GM18508 (cell line): ENCODE data around the gene ADRB1.

Source experiments
- ATAC-seq: cut with Tn5 transposase; IDR thresholded peaks from one replicate; pipeline ENCODE4 v1.9.1; 2021; ENCODE audit warnings: moderate number of reproducible peaks; ENCODE audit not compliant: insufficient read depth, unreplicated experiment

Gene ADRB1

DNA sequence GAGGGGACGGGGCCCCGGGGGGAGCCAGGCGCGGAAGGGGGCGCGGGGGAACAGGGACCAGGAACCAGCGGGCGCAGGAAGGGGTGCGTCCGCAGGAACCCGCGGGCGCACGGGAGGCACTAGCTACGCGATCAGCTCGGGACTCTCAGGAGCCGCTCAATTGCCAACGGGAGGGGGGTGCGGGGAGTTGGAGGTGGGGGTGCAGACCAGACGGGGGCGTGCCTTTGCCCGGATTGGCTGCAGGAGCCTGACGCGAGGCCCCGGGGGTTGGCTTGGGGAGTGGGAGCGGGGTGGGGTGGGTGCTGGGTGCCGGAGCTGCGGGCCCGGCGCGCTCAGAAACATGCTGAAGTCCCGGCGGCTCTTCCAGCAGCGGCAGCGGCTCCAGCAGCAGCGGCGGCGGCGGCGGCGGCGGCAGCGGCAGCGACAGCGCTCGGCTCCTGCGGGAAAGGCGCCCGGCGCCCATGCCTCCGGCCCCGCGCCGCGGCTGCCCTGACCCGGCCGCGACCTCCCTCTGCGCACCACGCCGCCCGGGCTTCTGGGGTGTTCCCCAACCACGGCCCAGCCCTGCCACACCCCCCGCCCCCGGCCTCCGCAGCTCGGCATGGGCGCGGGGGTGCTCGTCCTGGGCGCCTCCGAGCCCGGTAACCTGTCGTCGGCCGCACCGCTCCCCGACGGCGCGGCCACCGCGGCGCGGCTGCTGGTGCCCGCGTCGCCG, at the start of gene ADRB1:
Gene ADRB1 (plus strand): TSS at position 335 of the 715 bp plus-strand sequence. CDS start 267 bp downstream, at position 602.
- no peak for ATAC-seq

- no peak for ATAC-seq
Observed at GRCh38 chr10:113995201-113995600, 48.5 kb upstream of the ADRB1 start.

DNA sequence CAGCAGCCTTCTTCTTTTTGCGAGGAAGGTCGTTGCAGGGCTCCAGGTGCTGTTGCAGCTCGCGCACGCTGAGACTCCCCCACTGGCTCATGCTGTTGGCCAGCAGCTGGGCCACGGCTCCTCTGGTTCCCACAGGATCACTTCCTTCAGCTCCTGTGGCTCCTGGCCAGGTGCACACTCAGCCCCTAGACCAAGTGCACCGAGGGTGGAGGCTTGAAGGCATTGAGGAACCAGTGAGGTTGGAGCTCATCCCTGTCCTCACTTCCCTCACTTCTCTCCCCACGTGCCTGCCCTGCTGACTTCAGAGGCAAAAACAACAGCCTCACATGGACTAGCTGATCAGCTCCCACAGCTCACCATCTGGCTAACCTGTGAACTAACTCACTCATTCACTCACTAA, 46.2 kb upstream of the ADRB1 start:
- ATAC-seq: no peak

DNA sequence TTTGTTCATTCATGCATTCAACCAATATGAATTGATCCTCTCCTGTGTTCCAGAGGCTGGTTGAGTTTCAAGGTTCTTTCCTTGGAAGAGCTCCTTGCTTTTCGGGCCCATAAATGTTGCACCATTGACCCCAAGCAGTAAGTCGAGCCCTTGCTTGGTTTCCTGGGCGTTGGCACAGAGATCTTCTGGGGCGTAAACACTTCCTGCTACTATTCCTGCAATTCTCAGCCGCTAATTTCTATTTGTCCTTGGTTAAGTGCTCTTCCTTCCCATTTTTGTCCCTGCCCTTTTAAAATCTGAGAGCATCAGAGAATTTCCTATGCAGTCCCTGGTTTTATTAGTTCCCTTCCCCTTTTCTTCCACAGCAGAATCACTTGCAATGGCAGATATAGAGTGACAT, 44.1 kb upstream of the ADRB1 start:
- ATAC-seq: no peak

DNA sequence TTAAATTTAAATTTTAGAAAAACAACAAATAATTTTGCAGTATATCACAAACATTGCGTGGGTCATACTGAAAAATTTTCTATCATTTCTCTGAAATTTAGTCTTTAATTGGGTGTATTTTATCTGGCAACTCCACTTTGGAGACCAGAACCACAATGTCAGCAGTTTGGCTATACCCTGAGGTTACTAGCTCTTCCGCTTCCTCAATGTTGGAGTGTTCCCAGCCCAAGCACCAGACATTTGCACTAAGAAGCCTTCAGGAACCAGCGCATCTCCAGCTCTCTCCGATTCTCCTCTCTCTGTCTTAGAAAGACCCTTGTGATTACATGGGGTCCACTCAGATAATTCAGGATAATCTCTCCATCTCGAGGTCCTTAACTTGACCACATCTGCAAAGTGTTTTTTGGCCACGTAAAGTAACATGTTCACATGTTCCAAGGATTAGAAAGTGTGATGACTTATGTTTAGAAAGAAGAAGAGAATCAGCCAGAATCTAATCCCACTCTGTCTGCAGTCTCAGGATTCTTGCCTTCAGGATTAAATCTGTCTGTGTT, 43.1 kb upstream of the ADRB1 start:
- ATAC-seq: no peak

- ATAC-seq: no peak
Observed at GRCh38 chr10:114002422-114002821, 41.2 kb upstream of the ADRB1 start.

DNA sequence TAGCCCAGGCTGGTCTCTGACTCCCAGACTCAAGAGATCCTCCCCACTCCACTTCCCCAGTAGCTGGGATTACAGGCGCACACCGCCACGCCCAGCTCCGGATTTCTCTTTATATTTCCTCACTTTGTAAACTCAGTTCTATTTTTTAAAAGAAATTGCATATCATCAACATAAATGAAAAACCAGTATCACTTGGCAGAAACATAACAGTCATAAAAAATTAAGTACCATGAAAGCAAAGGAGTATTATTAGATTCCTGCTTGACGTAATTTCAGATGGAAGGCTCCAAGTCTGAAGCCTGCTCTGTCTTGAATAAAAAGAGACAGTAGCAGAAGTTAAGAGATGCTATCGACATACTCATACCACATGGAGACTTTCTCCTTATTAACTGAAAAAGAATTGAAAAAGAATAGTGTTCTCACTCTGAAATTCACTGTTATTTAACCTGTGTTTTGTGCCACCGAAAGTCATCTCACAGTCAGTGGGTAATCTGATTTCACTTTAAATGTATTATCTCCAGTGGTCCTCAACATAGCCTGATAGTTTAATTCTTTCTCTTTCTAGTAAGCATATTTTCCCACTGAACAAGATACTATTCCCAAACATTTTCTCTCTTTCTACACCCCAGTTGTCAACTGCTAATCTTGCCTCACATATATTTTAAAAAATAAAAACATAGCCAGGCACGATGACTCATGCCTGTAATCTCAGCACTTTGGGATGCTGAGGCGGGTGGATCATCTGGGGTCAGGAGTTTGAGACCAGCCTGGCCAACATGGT, 40.3 kb upstream of the ADRB1 start:
- no peak for ATAC-seq

DNA sequence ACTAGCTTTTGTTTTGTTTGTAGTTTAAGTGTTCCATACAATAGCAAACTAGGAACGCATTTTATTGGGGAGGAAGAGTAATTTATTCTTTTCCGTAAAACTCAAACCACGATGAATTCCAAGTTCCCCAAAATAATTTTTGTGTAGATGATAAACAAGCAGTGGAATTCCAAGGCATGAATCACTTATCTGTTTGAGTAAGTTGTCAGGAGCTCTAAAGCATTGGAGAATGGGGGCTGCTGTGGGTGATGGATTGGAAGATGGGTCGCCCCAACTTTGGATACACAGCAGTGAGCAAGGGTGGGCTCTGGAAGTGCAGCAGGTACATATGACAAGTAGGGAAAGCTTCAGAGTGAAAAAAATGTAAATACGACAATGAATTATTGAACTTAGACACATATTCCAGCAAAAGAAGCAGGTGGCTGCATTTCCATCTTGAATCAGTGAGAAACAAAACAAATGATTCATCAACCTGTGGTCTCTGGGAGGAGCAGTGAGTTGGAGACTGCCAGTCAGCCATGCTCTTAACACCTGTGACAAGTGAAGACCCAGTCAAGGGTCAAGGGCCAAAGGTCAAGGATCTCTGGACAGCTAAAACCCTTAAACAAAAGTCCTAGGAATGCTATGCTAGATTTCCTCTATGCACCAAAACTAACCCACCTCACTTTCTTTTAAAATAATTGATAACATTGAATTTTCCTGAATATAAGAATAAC, 34.2 kb upstream of the ADRB1 start:
- ATAC-seq: no peak

GRCh38 chr10:114010316-114010715, 33.4 kb upstream of the ADRB1 start:
- ATAC-seq: no peak

DNA sequence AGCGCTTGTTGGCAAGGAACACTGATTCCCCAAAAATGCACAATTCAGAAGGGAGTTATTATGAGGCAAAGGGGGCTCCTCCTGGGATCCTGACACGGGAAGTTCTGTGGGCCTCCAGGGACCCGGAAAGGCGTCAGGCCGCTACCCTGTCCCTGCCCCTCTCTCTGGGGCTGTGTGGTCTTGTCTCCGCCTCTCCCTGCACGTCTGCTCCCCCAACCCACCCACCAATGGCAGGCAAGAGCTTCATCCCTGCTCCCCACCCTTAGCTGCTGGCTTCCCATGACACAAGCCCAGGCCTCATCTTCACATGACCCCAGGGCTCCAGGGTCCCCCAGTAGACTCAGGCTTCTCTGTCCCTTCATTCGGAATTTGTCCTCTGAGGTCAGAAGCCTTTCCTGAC, 31.0 kb upstream of the ADRB1 start:
- ATAC-seq: no peak

- ATAC-seq: no peak
Observed at GRCh38 chr10:114015708-114016107, 28.0 kb upstream of the ADRB1 start.

DNA sequence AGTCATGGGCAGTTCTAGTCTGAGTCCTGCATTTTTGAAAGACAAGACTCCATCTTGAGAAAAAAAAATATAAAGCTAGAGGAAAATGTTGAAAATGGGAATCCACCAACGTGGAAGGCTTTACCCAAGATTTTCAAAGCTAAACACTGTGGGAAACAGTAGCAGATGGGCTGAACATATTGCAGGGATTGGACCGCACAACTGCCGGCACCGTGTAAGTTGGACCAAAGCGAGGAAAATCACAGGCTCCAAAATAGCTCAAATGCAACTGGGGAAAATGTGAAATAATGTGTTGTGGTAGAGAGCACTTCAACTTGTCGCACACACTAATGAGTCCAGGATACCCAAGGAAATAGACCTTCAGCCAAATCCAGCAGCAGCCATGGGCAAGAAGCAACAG, 26.4 kb upstream of the ADRB1 start:
- ATAC-seq: no peak

- ATAC-seq: no peak
Observed at GRCh38 chr10:114017873-114018272, 25.8 kb upstream of the ADRB1 start.

GRCh38 chr10:114019226-114019625, 24.4 kb upstream of the ADRB1 start:
- no peak for ATAC-seq

DNA sequence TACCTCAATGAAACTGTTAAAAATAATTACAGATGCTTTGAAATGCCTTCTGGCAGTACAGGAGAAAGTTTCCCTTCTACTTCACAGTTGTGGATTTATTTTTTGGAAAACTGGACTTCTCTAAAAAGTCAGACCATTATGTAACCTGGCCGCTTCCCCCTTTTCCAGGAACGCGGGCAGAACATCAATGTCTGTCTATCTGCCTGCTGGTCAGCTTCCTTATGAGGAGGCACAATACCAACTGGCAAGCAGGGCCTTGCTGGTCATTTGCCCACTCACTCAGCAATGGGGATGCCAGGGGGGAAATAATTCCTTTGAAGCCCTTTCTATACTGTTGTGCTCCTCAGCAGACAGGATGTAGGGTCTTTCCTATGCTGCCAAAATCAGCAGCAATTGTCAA, 22.5 kb upstream of the ADRB1 start:
- ATAC-seq: no peak

GRCh38 chr10:114021717-114022680, 21.7 kb upstream of the ADRB1 start:
- no peak for ATAC-seq

DNA sequence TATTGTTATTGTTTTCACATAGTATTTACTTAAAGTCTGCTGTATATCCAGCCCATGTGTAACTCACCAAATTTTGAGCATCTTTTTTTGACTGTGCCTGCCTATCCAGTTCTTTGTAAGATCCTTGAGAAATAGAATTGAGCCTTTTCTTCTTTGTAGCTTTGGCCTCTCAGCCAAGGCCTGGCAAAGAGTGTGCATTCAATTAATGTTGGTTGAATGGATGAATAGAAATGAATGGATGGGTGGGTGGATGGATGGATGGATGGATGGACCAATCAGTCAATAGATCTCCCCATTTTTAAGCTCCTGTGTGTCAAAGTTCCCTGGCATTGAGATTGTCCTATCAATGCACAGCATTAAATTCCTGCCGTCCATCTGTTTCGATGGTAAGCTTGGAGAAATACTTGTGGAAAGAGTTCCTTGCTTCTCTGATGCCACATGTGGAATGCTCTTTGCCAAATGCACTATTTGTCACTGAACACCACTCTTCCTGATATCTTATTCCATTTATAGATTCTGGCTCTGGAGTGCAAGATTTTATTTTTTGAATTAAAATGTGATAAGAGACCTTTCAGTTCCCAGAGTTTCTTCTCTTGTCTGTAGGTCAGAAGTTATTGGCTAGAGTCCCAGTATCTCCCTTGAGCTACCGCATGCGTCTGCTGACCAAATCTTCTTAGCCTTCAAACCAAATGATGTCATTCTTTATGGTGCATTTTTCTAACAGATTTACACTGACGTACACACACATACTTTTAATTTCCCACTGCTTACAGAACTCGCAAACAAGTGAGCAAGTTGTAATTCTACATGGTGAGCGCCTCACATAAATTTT, 20.7 kb upstream of the ADRB1 start:
- ATAC-seq: no peak

DNA sequence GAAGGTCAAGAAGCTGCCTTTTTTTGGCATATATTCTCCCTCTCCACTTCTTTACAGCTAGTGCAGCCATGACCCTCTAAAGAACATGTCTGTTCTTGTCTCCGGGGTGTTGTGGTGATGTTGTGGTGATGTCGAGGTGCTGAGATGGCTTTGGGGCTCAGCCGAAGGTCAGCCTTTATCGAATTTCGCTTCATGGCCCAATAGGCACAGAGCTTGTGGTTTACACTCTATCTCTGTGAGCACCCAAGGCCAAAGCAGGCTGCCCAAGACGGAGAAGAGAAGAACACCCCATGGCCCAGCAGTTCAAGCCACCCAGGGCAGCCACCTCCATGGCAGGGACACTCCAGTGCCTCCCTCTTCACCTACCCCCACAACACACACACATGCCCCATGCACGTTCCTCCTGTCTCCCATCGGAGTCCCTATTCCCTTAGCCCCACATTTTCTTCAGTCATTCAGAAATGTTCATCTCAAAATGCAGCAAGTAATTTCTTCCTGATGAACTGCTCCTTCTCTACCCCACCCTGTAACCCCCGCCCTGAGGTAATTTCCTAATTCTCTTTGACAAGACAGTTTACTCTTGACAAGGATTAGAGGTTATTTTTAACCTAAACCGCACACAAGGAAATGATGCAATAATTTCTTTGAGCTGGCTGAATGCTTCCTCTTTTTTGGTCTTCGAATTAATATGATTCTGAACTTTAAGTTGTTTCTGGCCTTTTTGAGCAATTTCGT, 18.6 kb upstream of the ADRB1 start:
- peak; percentile 64 for ATAC-seq
